ENCODE measurements around the gene JCAD. TPM values are rescaled to one million over a fixed set of nuclear protein-coding genes. Genes with fewer than 3 reads are reported as not detected.

The JCAD gene
- total and polyA plus RNA-seq, 9 of the 15 experiments (the other 6 are each of a cell fraction or from before 2014, with no cell fraction given) = not detected

DNA sequence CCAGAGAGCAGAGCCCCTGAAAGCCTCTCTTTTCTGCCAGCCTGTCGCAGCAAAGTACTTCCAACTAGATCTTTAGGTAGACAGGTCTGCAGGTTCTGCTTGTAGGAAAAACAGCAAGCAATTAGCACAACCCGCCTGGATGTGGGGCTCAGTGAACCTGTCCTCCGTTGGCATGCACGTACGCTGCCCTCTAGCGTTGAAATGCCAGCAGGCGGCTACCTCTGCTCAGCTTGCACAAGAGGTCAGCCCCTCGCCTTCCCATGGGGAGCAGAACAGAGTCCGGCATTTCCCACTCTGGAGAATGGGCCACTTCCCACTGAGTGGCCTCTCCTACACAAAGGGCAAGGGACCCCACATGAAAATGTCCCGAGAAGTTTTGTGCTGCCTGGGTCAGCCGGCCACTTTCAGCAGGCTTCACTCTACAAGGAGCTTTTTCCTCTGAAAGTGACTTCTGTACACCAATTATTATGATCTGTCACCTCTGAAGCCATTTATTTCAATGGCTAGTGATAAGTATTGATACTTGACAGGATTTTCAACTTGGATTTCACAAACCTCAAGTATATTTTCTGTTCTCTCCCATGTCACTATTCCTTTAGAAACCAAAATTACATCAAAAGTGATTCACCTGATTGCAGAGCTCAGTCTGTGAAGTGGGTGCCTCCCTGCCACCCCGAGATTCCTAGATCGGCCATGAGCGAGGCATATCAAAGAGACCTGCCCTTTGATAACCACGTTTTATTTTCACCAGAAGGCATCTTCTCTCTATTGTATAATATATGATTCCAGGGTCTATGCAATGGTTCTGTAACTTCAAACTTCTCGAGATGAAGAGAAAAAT lies 56.7 kb downstream of the JCAD start:
- intact Hi-C loops (cut with micrococcal nuclease) = no loop called here
- ATAC-seq = peak; percentile 92
- no peak overlapping the region for H3K27ac ChIP-seq (ENCODE audit: extremely low read depth, low read depth, low read length)
- H3K4me1 ChIP-seq (replicated peaks in 1 of 2; ENCODE audit: control insufficient read depth in 2 of 2, insufficient read depth in 2 of 2, low read length in 2 of 2) = no peaks in the 10 kb centered on the region
- H3K9ac ChIP-seq (ENCODE audit: insufficient read depth in 1 of 2, low read depth in 2 of 2, low read length in 2 of 2) = no peak overlapping the region
- TF ChIP-seq RB1 (IDR thresholded peaks at IDR 0.05; ENCODE audit: low read depth) (0 out of 2 replicates have a peak, but pooled peaks have one; percentile 19), NFXL1 (CRISPR knock-in tag; IDR thresholded peaks at IDR 0.05) (no peak), ETV1 (tag; conservative IDR thresholded peaks at IDR 0.05; ENCODE audit: low read depth) (no peak), SMC3 (conservative IDR thresholded peaks at IDR 0.05; ENCODE audit: insufficient read depth, low read depth, low read length) (peak; percentile 33; the same call in 1 of the 2 replicates), CEBPB (tag; IDR thresholded peaks at IDR 0.05) (peak; percentile 63; the same call in 1 of the 2 replicates), POLR3G (IDR thresholded peaks at IDR 0.05; ENCODE audit: extremely low read depth, insufficient read length, insufficient replicate concordance) (no peak), RAD21 (CRISPR knock-in tag; conservative IDR thresholded peaks at IDR 0.05 in 1 of 2, IDR thresholded peaks at IDR 0.05 in 1 of 2) (peak; percentile 13 to 60; a peak in 2 of 4 replicates)
- TF ChIP-seq, protein P1, sequence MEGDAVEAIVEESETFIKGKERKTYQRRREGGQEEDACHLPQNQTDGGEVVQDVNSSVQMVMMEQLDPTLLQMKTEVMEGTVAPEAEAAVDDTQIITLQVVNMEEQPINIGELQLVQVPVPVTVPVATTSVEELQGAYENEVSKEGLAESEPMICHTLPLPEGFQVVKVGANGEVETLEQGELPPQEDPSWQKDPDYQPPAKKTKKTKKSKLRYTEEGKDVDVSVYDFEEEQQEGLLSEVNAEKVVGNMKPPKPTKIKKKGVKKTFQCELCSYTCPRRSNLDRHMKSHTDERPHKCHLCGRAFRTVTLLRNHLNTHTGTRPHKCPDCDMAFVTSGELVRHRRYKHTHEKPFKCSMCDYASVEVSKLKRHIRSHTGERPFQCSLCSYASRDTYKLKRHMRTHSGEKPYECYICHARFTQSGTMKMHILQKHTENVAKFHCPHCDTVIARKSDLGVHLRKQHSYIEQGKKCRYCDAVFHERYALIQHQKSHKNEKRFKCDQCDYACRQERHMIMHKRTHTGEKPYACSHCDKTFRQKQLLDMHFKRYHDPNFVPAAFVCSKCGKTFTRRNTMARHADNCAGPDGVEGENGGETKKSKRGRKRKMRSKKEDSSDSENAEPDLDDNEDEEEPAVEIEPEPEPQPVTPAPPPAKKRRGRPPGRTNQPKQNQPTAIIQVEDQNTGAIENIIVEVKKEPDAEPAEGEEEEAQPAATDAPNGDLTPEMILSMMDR (IDR thresholded peaks at IDR 0.05 in 2 of 3, conservative IDR thresholded peaks at IDR 0.05 in 1 of 3; ENCODE audit: insufficient read depth in 2 of 3, low read depth in 1 of 3, low read length in 3 of 3) = peak; percentile 69 to 78 (median 75)
- TF ChIP-seq, protein P2, sequence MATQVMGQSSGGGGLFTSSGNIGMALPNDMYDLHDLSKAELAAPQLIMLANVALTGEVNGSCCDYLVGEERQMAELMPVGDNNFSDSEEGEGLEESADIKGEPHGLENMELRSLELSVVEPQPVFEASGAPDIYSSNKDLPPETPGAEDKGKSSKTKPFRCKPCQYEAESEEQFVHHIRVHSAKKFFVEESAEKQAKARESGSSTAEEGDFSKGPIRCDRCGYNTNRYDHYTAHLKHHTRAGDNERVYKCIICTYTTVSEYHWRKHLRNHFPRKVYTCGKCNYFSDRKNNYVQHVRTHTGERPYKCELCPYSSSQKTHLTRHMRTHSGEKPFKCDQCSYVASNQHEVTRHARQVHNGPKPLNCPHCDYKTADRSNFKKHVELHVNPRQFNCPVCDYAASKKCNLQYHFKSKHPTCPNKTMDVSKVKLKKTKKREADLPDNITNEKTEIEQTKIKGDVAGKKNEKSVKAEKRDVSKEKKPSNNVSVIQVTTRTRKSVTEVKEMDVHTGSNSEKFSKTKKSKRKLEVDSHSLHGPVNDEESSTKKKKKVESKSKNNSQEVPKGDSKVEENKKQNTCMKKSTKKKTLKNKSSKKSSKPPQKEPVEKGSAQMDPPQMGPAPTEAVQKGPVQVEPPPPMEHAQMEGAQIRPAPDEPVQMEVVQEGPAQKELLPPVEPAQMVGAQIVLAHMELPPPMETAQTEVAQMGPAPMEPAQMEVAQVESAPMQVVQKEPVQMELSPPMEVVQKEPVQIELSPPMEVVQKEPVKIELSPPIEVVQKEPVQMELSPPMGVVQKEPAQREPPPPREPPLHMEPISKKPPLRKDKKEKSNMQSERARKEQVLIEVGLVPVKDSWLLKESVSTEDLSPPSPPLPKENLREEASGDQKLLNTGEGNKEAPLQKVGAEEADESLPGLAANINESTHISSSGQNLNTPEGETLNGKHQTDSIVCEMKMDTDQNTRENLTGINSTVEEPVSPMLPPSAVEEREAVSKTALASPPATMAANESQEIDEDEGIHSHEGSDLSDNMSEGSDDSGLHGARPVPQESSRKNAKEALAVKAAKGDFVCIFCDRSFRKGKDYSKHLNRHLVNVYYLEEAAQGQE (IDR thresholded peaks at IDR 0.05; ENCODE audit: borderline replicate concordance) = peak; percentile 32; the same call in 1 of the 2 replicates
- TF ChIP-seq, protein P2 (CRISPR knock-in tag; IDR thresholded peaks at IDR 0.05; ENCODE audit: low read depth) = no peak
- in situ Hi-C loops (cut with MboI) = loop anchor here (10.0 kb wide), 2 partner anchors 232 to 602 kb away; no protein-coding TSS in a partner anchor
- peaks cover 0 to 20% of the 10 kb centered on the region in 2 experiments for H3K27me3 ChIP-seq (ENCODE audit: control insufficient read depth in 2 of 2, insufficient read depth in 2 of 2, low read length in 2 of 2)
- DNase-seq (ENCODE audit: extremely low read depth in 1 of 4, low spot score in 3 of 4) = peak; percentile 40 to 56 (median 44)
- H3K9me3 ChIP-seq (replicated peaks; ENCODE audit: control insufficient read depth, insufficient read depth, low read depth, low read length) = no peaks in the 10 kb centered on the region
- no peak overlapping the region for H3K4me2 ChIP-seq (ENCODE audit: insufficient read depth, low read length)
- H2AFZ ChIP-seq (ENCODE audit: low read depth, low read length) = no peak overlapping the region
- H4K20me1 ChIP-seq (replicated peaks; ENCODE audit: control insufficient read depth, insufficient read depth, low read length) = peaks cover 10% of the 10 kb centered on the region; the same call in 1 of the 2 replicates
- WGBS (ENCODE audit: insufficient coverage, low coverage, missing lambda C conversion rate) = 1% methylated on average over 16 of the region's 16 CpGs
- H3K36me3 ChIP-seq (ENCODE audit: control insufficient read depth, insufficient read depth, low read length) = no peaks in the 10 kb centered on the region
- no peaks in the 10 kb centered on the region for H3K79me2 ChIP-seq (ENCODE audit: control insufficient read depth, insufficient read depth, low read length)
- no peaks in the 10 kb centered on the region for H3K9me1 ChIP-seq (ENCODE audit: control insufficient read depth, insufficient read depth, low read length)
- peak; percentile 58 for FAIRE-seq
- H3K4me3 ChIP-seq = no peak overlapping the region
- ChIA-PET CTCF (ENCODE audit: low intra/inter-chr PET ratio) (no interaction called here), POLR2A (interaction anchor here (0.6 to 1.4 kb wide), 2 partner anchors 30 to 426 kb away, joined by 3 read pairs; no protein-coding TSS in a partner anchor)
- no TSS peak for BruUV-seq (replicated peaks)

All from K562 (cell line).